ENCODE results near the gene MRPL36. TPM values are rescaled to one million over a fixed set of nuclear protein-coding genes. Genes with fewer than 3 reads are reported as not detected.

The MRPL36 gene
- total and polyA plus RNA-seq, 2 of the 4 experiments (the other 2 are of a cell fraction), result 85.9 to 103 TPM

- Histone ChIP-seq H2BK120ac (ENCODE audit: low read depth, low read length) (peak overlapping the region; percentile 96), H3K79me1 (ENCODE audit: low read depth in 1 of 2, low read length in 2 of 2) (peaks cover 18 to 65% of the 10 kb centered on the region in 2 experiments; a peak in 3 of 4 replicates), H3K56ac (ENCODE audit: extremely low read depth, insufficient read depth, low read length) (peak overlapping the region; percentile 17; the same call in 1 of the 2 replicates), H2AK5ac (ENCODE audit: low read depth, low read length) (peak overlapping the region; percentile 93), H3K18ac (ENCODE audit: low read depth, low read length) (peak overlapping the region; percentile 7), H3K4ac (ENCODE audit: low read depth, low read length) (peak overlapping the region; percentile 98), H2BK20ac (ENCODE audit: low read depth, low read length) (peak overlapping the region; percentile 90), H3K9ac (ENCODE audit: low read depth, low read length) (no peak overlapping the region), H3K4me1 (ENCODE audit: control insufficient read depth, insufficient read depth, low read length) (peaks cover 27% of the 10 kb centered on the region), H3K36me3 (ENCODE audit: control insufficient read depth, insufficient read depth, low read length) (peaks cover 26% of the 10 kb centered on the region), H4K91ac (ENCODE audit: insufficient read depth, low read depth, low read length) (peak overlapping the region; percentile 94), H4K5ac (ENCODE audit: low read depth, low read length) (peak overlapping the region; percentile 85), H4K8ac (ENCODE audit: low read depth in 2 of 2, low read length in 2 of 2) (peak overlapping the region; percentile 75 to 80; a peak in 3 of 4 replicates), H3K27ac (ENCODE audit: insufficient read depth, low read length) (peak overlapping the region; percentile 83), H3K4me3 (ENCODE audit: insufficient read depth, low read depth, low read length) (no peak overlapping the region), H2BK5ac (ENCODE audit: low read depth, low read length, poor library complexity, severe bottlenecking) (peak overlapping the region; percentile 99), H3K9me1 (ENCODE audit: insufficient read depth, low read length) (peaks cover 15% of the 10 kb centered on the region), H2AK9ac (replicated peaks; ENCODE audit: low read depth, low read length, poor library complexity) (peak overlapping the region; percentile 89), H3K27me3 (ENCODE audit: control insufficient read depth, insufficient read depth, low read length) (no peaks in the 10 kb centered on the region), H2AFZ (replicated peaks; ENCODE audit: low read length, poor library complexity) (peak overlapping the region; percentile 80), H3K4me2 (ENCODE audit: low read depth, low read length) (no peak overlapping the region), H4K20me1 (ENCODE audit: insufficient read depth, low read length) (0 out of 2 replicates have a peak, but pooled peaks cover 5% of the 10 kb centered on the region), H2BK15ac (ENCODE audit: low read depth, low read length) (peak overlapping the region; percentile 83; the same call in 1 of the 3 replicates), H3K14ac (replicated peaks; ENCODE audit: low read depth, low read length) (peak overlapping the region; percentile 84), H3K9me3 (ENCODE audit: control insufficient read depth, insufficient read depth, low read length) (no peaks in the 10 kb centered on the region), H3K23ac (ENCODE audit: low read depth, low read length) (peak overlapping the region; percentile 66; the same call in 1 of the 2 replicates)
- CTCF ChIA-PET, result interaction anchor here (0.7 kb wide), 1 partner anchor 30 kb away, joined by 4 read pairs; no protein-coding TSS in a partner anchor
- ATAC-seq (ENCODE audit: low read depth), result peak; percentile 21
- 70% methylated on average over 9 of the region's 33 CpGs; no CpG with 5 or more reads in 1 of the 2 experiments for WGBS, 2 experiments (ENCODE audit: extremely low coverage in 2 of 2, insufficient read length in 1 of 2)
- peak; percentile 94 for DNase-seq
- in situ Hi-C loops (cut with MboI; ENCODE audit: low sequenced_read_pairs), result loop anchor here (25.0 kb wide), 1 partner anchor 832 kb away; no protein-coding TSS in a partner anchor
- intact Hi-C loops (cut with micrococcal nuclease), result no loop called here
- no TSS peak for BruUV-seq (replicated peaks)
- dilution Hi-C loops (cut with HindIII; ENCODE audit: low sequenced_read_pairs, unreplicated experiment), result no loop called here
- POLR2A ChIA-PET (ENCODE audit: unreplicated experiment), result no interaction called here
- TF ChIP-seq MAZ (IDR thresholded peaks at IDR 0.05; ENCODE audit: borderline replicate concordance, low read depth, low read length) (no peak), RCOR1 (IDR thresholded peaks at IDR 0.05; ENCODE audit: insufficient replicate concordance, low read length) (no peak), RFX5 (IDR thresholded peaks at IDR 0.05; ENCODE audit: low read depth, low read length) (no peak), BHLHE40 (IDR thresholded peaks at IDR 0.05; ENCODE audit: low read depth, low read length) (no peak), RAD21 (IDR thresholded peaks at IDR 0.05; ENCODE audit: low read length) (no peak), CHD1 (IDR thresholded peaks at IDR 0.05; ENCODE audit: low read depth, low read length) (no peak), NFE2L2 (IDR thresholded peaks at IDR 0.05; ENCODE audit: low read depth, low read length) (no peak), CTCF (conservative IDR thresholded peaks at IDR 0.05; ENCODE audit: low read depth, low read length) (no peak), SMC3 (IDR thresholded peaks at IDR 0.05; ENCODE audit: low read depth, low read length) (no peak), POLR2A (IDR thresholded peaks at IDR 0.05; ENCODE audit: low read depth, low read length) (no peak), CEBPB (IDR thresholded peaks at IDR 0.05; ENCODE audit: low read depth, low read length) (no peak), MXI1 (IDR thresholded peaks at IDR 0.05; ENCODE audit: borderline replicate concordance, low read depth, low read length) (no peak), ELK1 (IDR thresholded peaks at IDR 0.05; ENCODE audit: borderline replicate concordance, low read depth, low read length) (no peak)
These were observed 5.4 kb downstream of the MRPL36 start for GRCh38 chr5:1793966-1794900.

All from IMR-90 (cell line).